Measurements from ENCODE around the gene ERMARD. TPM values are rescaled to one million over a fixed set of nuclear protein-coding genes. Genes with fewer than 3 reads are reported as not detected.

ERMARD gene
- total RNA-seq, 4 donors from 2014 or later = 12.0 to 30.5 (median 25.2) TPM

- intact Hi-C loops (cut with DNase I; ENCODE audit: low total_unique reads) = no loop called here
- no peak for TF ChIP-seq CTCF (IDR thresholded peaks at IDR 0.05)
- TF ChIP-seq POLR2A (IDR thresholded peaks at IDR 0.05) = no peak
- 91 to 95% methylated on average over 9 of the region's 9 CpGs for WGBS, 2 donors
- H3K4me3 ChIP-seq (ENCODE audit: low read depth, poor library complexity, severe bottlenecking) = no peak overlapping the region
- DNase-seq (ENCODE audit: low spot score in 2 of 2) = peak in 1 of 2 donors; percentile 20
Observed at GRCh38 chr6:169802790-169803189, 51.4 kb downstream of the ERMARD start.

- TF ChIP-seq CTCF (IDR thresholded peaks at IDR 0.05) (no peak), POLR2A (IDR thresholded peaks at IDR 0.05) (no peak)
- H3K4me3 ChIP-seq (ENCODE audit: low read depth, poor library complexity, severe bottlenecking) = no peak overlapping the region
- DNase-seq (ENCODE audit: low spot score in 2 of 2) = peak in 1 of 2 donors; percentile 72
- 67 to 80% methylated on average over 7 of the region's 7 CpGs for whole genome bisulfite sequencing, 2 donors
- intact Hi-C loops (cut with DNase I; ENCODE audit: low total_unique reads) = no loop called here
Observed at GRCh38 chr6:169803271-169803811, 51.9 kb downstream of the ERMARD start.

DNA sequence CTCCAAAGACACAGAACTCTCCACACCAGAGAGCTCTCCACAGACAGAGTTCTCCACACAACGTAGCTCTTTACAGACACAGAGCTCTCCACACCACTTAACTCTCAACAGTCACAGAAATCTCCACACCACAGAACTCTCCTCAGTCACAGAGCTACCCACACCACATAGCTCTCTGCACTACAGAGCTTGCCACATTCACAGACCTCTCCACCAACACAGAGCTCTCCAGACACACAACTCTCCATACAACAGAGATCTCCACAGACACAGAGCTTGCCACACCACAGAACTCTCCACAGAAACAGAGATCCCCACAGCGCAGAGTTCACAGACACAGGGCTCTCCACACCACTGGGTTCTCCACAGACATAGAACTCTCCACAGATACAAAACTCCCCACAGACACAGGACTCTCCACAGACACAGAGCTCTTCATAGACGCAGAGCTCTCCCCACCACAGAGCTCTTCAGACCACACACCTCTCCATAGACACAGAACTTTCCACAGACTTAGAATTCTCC, 52.5 kb downstream of the ERMARD start:
- 71 to 81% methylated on average over 3 of the region's 3 CpGs for WGBS, 2 donors
- no peak overlapping the region for H3K4me3 ChIP-seq (ENCODE audit: low read depth, poor library complexity, severe bottlenecking)
- intact Hi-C loops (cut with DNase I; ENCODE audit: low total_unique reads) = no loop called here
- DNase-seq (ENCODE audit: low spot score in 2 of 2) = no peak
- TF ChIP-seq CTCF (IDR thresholded peaks at IDR 0.05) (no peak), POLR2A (IDR thresholded peaks at IDR 0.05) (no peak)

- TF ChIP-seq POLR2A (IDR thresholded peaks at IDR 0.05) (no peak), CTCF (IDR thresholded peaks at IDR 0.05) (no peak)
- intact Hi-C loops (cut with DNase I; ENCODE audit: low total_unique reads) = no loop called here
- no peak for DNase-seq (ENCODE audit: low spot score in 2 of 2)
- no peak overlapping the region for H3K4me3 ChIP-seq (ENCODE audit: low read depth, poor library complexity, severe bottlenecking)
Observed at GRCh38 chr6:169804427-169804826, 53.0 kb downstream of the ERMARD start.

- intact Hi-C loops (cut with DNase I; ENCODE audit: low total_unique reads) = no loop called here
- no peak overlapping the region for H3K4me3 ChIP-seq (ENCODE audit: low read depth, poor library complexity, severe bottlenecking)
- TF ChIP-seq CTCF (IDR thresholded peaks at IDR 0.05) = no peak
- TF ChIP-seq POLR2A (IDR thresholded peaks at IDR 0.05) = no peak
- WGBS, 2 donors = 48 to 71% methylated on average over 7 of the region's 7 CpGs
- peak in 1 of 2 donors; percentile 39 for DNase-seq (ENCODE audit: low spot score in 2 of 2)
Observed at GRCh38 chr6:169805242-169805838, 53.9 kb downstream of the ERMARD start.

Data from lower leg skin (tissue), 4 donors.